Osteoblast (primary cell): ENCODE measurements around the gene HRH2. TPM values are rescaled to one million over a fixed set of nuclear protein-coding genes. Genes with fewer than 3 reads are reported as not detected.

Experiments
- DNase-seq: peaks from one replicate; pipeline ENCODE4 v3.0.0; 2011; ENCODE audit warnings: low spot score, mixed read lengths; ENCODE audit not compliant: insufficient read length; ENCODE audit errors: missing footprints
- H2AFZ ChIP-seq: 2 replicates; pipeline ENCODE4 v1.6.0; 2011; ENCODE audit warnings: mild to moderate bottlenecking, low read length
- H3K27ac ChIP-seq: 2 replicates; pipeline ENCODE4 v1.5.1; 2011; ENCODE audit warnings: mild to moderate bottlenecking, low read depth, low read length, moderate library complexity
- H3K27me3 ChIP-seq: 2 replicates; pipeline ENCODE4 v1.6.0; 2012; ENCODE audit warnings: mild to moderate bottlenecking, control low read depth, inconsistent platforms, low read length, moderate library complexity; ENCODE audit not compliant: insufficient read depth
- H3K36me3 ChIP-seq: 2 replicates; pipeline ENCODE4 v1.5.1; 2011; ENCODE audit warnings: mild to moderate bottlenecking, low read length, control low read depth, moderate library complexity; ENCODE audit not compliant: insufficient read depth
- H3K4me1 ChIP-seq: 2 replicates; pipeline ENCODE4 v1.5.1; 2011; ENCODE audit warnings: mild to moderate bottlenecking, low read length, control low read depth, moderate library complexity; ENCODE audit not compliant: insufficient read depth
- H3K4me2 ChIP-seq: 2 replicates; pipeline ENCODE4 v1.6.0; 2011; ENCODE audit warnings: mild to moderate bottlenecking, low read length; ENCODE audit not compliant: insufficient read depth
- H3K4me3 ChIP-seq: fragments of 200-600 bp; sonication (generic); 3 replicates; pipeline ENCODE4 v1.5.1; 2012; ENCODE audit warnings: mild to moderate bottlenecking, low read length, inconsistent platforms; ENCODE audit not compliant: insufficient read depth
- H3K79me2 ChIP-seq: 2 replicates; pipeline ENCODE4 v1.6.0; 2012; ENCODE audit warnings: mild to moderate bottlenecking, low read length, control low read depth, inconsistent platforms; ENCODE audit not compliant: insufficient read depth
- H3K9me3 ChIP-seq: 2 replicates; pipeline ENCODE4 v1.5.1; 2011; ENCODE audit warnings: low read depth, low read length, control low read depth
- H4K20me1 ChIP-seq: 2 replicates; pipeline ENCODE4 v1.6.0; 2012; ENCODE audit warnings: mild to moderate bottlenecking, low read length, control low read depth; ENCODE audit not compliant: insufficient read depth
- total RNA-seq: library from RNA; depleted of rRNA; stranded (reverse); fragments of >200 nt; gene quantifications from 2 replicates; pipeline ENCODE4 v1.2.3, GENCODE V29; 2012
- TF ChIP-seq, protein P1 (sequence below): IDR thresholded peaks from 2 replicates; pipeline ENCODE4 v1.5.1; 2011; ENCODE audit warnings: mild to moderate bottlenecking, low read depth, low read length, moderate library complexity; ENCODE audit errors: extremely low read depth

The HRH2 gene
- total RNA-seq, 1 donor: 0.36 TPM

DNA sequence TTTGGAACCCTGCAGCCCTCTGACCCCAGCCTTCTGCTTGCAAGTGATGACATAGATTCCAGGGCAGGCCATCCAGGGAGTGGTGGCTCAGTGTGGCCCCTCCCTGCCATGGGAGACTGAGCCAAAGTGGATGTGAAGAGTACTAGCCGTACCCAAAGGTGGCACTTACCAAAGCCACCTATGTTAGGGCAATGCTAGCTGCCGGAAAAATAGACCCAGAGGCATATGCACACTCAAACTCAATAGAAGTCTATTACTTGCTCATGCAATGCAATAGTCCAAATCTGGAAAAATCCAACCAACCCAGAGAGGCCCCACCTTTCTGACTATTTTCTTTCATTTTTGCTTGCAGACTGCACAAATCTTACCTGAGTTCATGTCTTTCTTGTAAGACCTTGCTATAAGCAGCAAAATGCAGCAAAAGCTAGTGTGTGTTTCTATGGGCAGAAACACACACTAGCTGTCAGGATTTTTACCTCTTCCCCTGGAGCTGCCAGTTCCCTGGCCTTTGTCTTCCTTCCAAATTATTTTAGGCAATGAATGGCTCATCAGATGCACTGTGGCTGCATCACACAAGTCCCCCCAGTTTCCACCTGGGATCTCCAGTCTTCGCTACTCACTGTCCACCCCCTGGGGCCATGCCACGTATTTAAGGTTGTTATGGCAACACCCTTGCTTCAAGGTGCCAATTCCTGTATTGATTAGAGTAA is 74.0 kb downstream of the HRH2 start:
- no peaks in the 10 kb centered on the region for H4K20me1 ChIP-seq

DNA sequence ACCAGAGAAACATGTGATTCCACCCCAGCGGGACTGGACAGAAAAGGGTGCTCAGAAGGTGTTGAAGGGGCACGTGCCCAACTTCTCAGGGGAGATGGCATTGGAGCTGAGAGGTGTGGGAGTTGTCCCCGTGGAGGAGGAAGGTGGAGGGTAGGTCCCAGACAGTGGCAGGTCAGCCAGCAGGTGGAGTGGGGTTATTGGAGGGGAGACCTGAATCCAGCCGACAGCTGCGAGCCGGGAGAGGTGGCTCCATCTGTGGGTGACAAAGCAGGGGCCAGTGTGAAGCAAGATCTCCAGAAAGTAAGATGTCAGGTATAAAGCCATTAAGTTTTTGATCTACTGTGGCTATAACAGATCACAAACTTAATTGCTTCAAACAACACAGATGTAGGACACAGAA is 75.1 kb downstream of the HRH2 start:
- Histone ChIP-seq H3K4me2 (no peak overlapping the region), H3K36me3 (no peaks in the 10 kb centered on the region), H3K4me1 (no peaks in the 10 kb centered on the region), H3K27ac (no peak overlapping the region), H3K79me2 (no peaks in the 10 kb centered on the region), H4K20me1 (no peaks in the 10 kb centered on the region), H2AFZ (no peak overlapping the region), H3K4me3 (no peak overlapping the region), H3K9me3 (no peaks in the 10 kb centered on the region), H3K27me3 (no peaks in the 10 kb centered on the region)
- no peak for DNase-seq
- TF ChIP-seq, protein P1, sequence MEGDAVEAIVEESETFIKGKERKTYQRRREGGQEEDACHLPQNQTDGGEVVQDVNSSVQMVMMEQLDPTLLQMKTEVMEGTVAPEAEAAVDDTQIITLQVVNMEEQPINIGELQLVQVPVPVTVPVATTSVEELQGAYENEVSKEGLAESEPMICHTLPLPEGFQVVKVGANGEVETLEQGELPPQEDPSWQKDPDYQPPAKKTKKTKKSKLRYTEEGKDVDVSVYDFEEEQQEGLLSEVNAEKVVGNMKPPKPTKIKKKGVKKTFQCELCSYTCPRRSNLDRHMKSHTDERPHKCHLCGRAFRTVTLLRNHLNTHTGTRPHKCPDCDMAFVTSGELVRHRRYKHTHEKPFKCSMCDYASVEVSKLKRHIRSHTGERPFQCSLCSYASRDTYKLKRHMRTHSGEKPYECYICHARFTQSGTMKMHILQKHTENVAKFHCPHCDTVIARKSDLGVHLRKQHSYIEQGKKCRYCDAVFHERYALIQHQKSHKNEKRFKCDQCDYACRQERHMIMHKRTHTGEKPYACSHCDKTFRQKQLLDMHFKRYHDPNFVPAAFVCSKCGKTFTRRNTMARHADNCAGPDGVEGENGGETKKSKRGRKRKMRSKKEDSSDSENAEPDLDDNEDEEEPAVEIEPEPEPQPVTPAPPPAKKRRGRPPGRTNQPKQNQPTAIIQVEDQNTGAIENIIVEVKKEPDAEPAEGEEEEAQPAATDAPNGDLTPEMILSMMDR: no peak

More for the DNA sequence above, 74.0 kb downstream of the HRH2 start:
- Histone ChIP-seq H3K27ac (no peak overlapping the region), H3K79me2 (no peaks in the 10 kb centered on the region), H3K36me3 (no peaks in the 10 kb centered on the region), H3K27me3 (no peaks in the 10 kb centered on the region), H3K4me2 (no peak overlapping the region), H3K9me3 (no peaks in the 10 kb centered on the region), H3K4me1 (no peaks in the 10 kb centered on the region), H2AFZ (no peak overlapping the region), H3K4me3 (no peak overlapping the region)
- no peak for DNase-seq
- TF ChIP-seq, protein P1: no peak

DNA sequence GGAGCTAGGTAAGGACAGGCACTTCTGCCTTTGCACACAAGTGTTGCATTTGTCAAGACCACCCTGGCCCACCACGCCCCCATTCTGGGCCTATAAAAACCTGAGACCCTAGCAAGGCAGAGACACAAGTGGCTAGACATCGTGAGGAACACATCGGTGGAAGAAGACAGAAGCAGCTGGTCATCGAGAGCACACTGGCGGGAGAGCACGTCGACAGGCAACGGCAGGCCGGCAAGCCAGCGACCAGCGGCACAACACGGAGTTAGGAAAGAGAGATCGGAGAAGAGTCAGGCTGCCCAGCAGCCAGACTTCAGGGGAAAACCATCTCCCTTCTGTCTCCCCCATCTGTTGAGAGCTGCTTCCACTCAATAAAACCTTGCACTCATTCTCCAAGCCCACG is 76.1 kb downstream of the HRH2 start:
- Histone ChIP-seq H3K36me3 (no peaks in the 10 kb centered on the region), H3K79me2 (no peaks in the 10 kb centered on the region), H3K4me2 (no peak overlapping the region), H3K4me1 (no peaks in the 10 kb centered on the region), H3K9me3 (no peaks in the 10 kb centered on the region), H3K4me3 (no peak overlapping the region), H4K20me1 (no peaks in the 10 kb centered on the region), H3K27me3 (no peaks in the 10 kb centered on the region), H3K27ac (no peak overlapping the region), H2AFZ (no peak overlapping the region)
- no peak for DNase-seq
- TF ChIP-seq, protein P1: no peak

DNA sequence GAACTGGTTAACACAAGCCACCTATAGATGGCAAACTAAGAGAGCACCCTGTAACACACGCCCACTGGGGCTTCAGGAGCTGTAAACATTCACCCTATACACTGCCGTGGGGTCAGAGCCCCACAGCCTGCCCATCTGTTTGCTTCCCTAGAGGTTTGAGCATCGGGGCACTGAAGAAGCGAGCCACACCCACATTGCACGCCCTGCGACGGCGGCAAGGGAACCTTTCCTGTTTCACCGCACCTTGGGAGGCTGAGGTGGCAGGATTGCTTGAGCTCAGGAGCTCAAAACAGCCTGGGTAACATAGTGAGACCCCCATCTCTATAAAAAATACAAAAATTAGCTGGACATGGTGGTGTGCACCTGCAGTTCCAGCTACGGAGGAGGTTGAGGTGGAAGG is 76.6 kb downstream of the HRH2 start:
- Histone ChIP-seq H3K36me3 (no peaks in the 10 kb centered on the region), H3K4me2 (no peak overlapping the region), H3K4me1 (no peaks in the 10 kb centered on the region), H3K79me2 (no peaks in the 10 kb centered on the region), H3K27ac (no peak overlapping the region), H4K20me1 (no peaks in the 10 kb centered on the region), H2AFZ (no peak overlapping the region), H3K4me3 (no peak overlapping the region), H3K9me3 (no peaks in the 10 kb centered on the region), H3K27me3 (no peaks in the 10 kb centered on the region)
- DNase-seq: no peak
- TF ChIP-seq, protein P1: no peak
